Neural cell (in vitro differentiated cells): Measurements from ENCODE around the gene DPH5. TPM values are rescaled to one million over a fixed set of nuclear protein-coding genes. Genes with fewer than 3 reads are reported as not detected.

Source experiments
- H2AFZ ChIP-seq: fragments of 200-600, 300-800 bp; sonication (generic), shearing (Covaris generic); 2 replicates; pipeline ENCODE4 v1.6.0; 2014; ENCODE audit warnings: low read depth, mild to moderate bottlenecking, antibody characterized with exemption, low read length, moderate library complexity
- H3F3A ChIP-seq: fragments of 200-600 bp; shearing (Covaris generic); 2 replicates; pipeline ENCODE4 v1.6.1; 2016; ENCODE audit warnings: mild to moderate bottlenecking, moderate library complexity, mixed read lengths, antibody characterized with exemption, low read length; ENCODE audit not compliant: insufficient read depth, poor library complexity, severe bottlenecking
- H3K27ac ChIP-seq: fragments of 200-600, 300-800 bp; sonication (generic), shearing (Covaris generic); 2 replicates; pipeline ENCODE4 v1.5.1; 2014; ENCODE audit warnings: mild to moderate bottlenecking, low read length, moderate library complexity
- H3K27me3 ChIP-seq: fragments of 300-800, 200-600 bp; sonication (generic), shearing (Covaris generic); 2 replicates; pipeline ENCODE4 v1.6.0; 2014; ENCODE audit warnings: mild to moderate bottlenecking, low read depth, low read length, moderate library complexity; ENCODE audit not compliant: insufficient read depth
- H3K36me3 ChIP-seq: fragments of 300-800, 200-600 bp; sonication (generic), shearing (Covaris generic); 2 replicates; pipeline ENCODE4 v1.5.1; 2014; ENCODE audit warnings: mild to moderate bottlenecking, antibody characterized with exemption, low read length, moderate library complexity; ENCODE audit not compliant: insufficient read depth
- H3K4me2 ChIP-seq: fragments of 300-800, 200-600 bp; sonication (generic), shearing (Covaris generic); 2 replicates; pipeline ENCODE4 v1.6.0; 2014; ENCODE audit warnings: mild to moderate bottlenecking, low read length
- H3K4me3 ChIP-seq: fragments of 300-800, 200-600 bp; sonication (generic), shearing (Covaris generic); 2 replicates; pipeline ENCODE4 v1.5.1; 2014; ENCODE audit warnings: mild to moderate bottlenecking, low read length, moderate library complexity
- H3K79me2 ChIP-seq: fragments of 200-600 bp; shearing (Covaris generic); replicated peaks from 2 replicates; pipeline ENCODE4 v1.6.0; 2014; ENCODE audit warnings: mild to moderate bottlenecking, low read length, moderate library complexity; ENCODE audit not compliant: insufficient read depth
- H3K9ac ChIP-seq: fragments of 300-800, 200-600 bp; sonication (generic), shearing (Covaris generic); 2 replicates; pipeline ENCODE4 v1.6.1; 2016; ENCODE audit warnings: mild to moderate bottlenecking, low read length, mixed read lengths
- H3K9me2 ChIP-seq: fragments of 200-600 bp; shearing (Covaris generic); 2 replicates; pipeline ENCODE4 v1.6.1; 2016; ENCODE audit warnings: mild to moderate bottlenecking, low read length, mixed read lengths; ENCODE audit not compliant: insufficient read depth
- H3K9me3 ChIP-seq: fragments of 200-600, 300-800 bp; sonication (generic), shearing (Covaris generic); 2 replicates; pipeline ENCODE4 v1.6.1; 2016; ENCODE audit warnings: mild to moderate bottlenecking, mixed run types, low read length, moderate library complexity, mixed read lengths
- H4K20me1 ChIP-seq: fragments of 200-600 bp; shearing (Covaris generic); 2 replicates; pipeline ENCODE4 v1.6.1; 2016; ENCODE audit warnings: mild to moderate bottlenecking, mixed run types; ENCODE audit not compliant: insufficient read depth
- EP300 ChIP-seq: fragments of 450-650 bp; conservative IDR thresholded peaks from 2 replicates; pipeline ENCODE4 v1.6.1; 2014; ENCODE audit warnings: antibody characterized with exemption, mild to moderate bottlenecking, moderate library complexity; ENCODE audit not compliant: poor library complexity, severe bottlenecking
- EZH2 ChIP-seq: fragments of 200-600, 300-800 bp; shearing (Covaris generic), sonication (generic); IDR thresholded peaks from 2 replicates; pipeline ENCODE4 v1.6.1; 2014; ENCODE audit warnings: antibody characterized with exemption, low read length, borderline replicate concordance, mild to moderate bottlenecking; ENCODE audit not compliant: insufficient read depth, poor library complexity, severe bottlenecking
- MXI1 ChIP-seq: fragments of 450-650 bp; conservative IDR thresholded peaks from 2 replicates; pipeline ENCODE4 v1.6.1; 2014; ENCODE audit warnings: antibody characterized with exemption, mild to moderate bottlenecking; ENCODE audit not compliant: poor library complexity, severe bottlenecking
- POLR2AphosphoS5 ChIP-seq: IDR thresholded peaks from 2 replicates; pipeline ENCODE4 v1.6.1; 2012
- RAD21 ChIP-seq: fragments of 450-650 bp; conservative IDR thresholded peaks from 2 replicates; pipeline ENCODE4 v1.6.1; 2014; ENCODE audit warnings: antibody characterized with exemption, mild to moderate bottlenecking, moderate library complexity
- REST ChIP-seq: IDR thresholded peaks from 2 replicates; pipeline ENCODE4 v1.6.1; 2012; ENCODE audit warnings: borderline replicate concordance
- SMC3 ChIP-seq: fragments of 450-650 bp; conservative IDR thresholded peaks from 2 replicates; pipeline ENCODE4 v1.6.1; 2014; ENCODE audit warnings: antibody characterized with exemption, mild to moderate bottlenecking, moderate library complexity; ENCODE audit not compliant: poor library complexity
- TAF1 ChIP-seq: IDR thresholded peaks from 2 replicates; pipeline ENCODE4 v1.6.1; 2012; ENCODE audit warnings: low read depth
- polyA plus RNA-seq: library from polyadenylated mRNA; depleted of rRNA; stranded (reverse); fragments of >200 nt; gene quantifications from 2 replicates; pipeline ENCODE4 v1.2.3, GENCODE V29; 2014
- TF ChIP-seq, protein P1 (sequence below): fragments of 450-650 bp; IDR thresholded peaks from 2 replicates; pipeline ENCODE4 v1.5.1; 2014; ENCODE audit warnings: antibody characterized with exemption, mild to moderate bottlenecking, moderate library complexity; ENCODE audit not compliant: poor library complexity, severe bottlenecking

Gene DPH5
- polyA plus RNA-seq, 1 donor from 2014 or later: 55.7 TPM

DNA sequence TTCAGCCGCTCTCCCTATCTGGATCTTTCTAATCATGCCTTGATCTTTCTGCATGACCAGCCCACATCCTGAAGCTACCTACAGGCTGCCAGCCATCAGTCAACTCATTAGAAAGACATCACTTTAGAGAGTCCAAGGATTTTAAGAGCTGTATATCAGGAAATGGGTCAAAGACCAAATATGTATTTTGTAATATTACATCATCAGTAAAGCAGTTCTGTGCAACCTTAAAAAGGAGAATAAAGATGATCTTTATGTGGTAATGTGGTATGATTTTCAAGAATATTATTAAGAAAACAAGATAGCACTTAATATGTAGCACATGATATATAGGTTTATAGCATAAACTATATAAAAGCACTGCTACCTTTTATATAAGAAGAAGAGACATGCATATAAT is 82.1 kb downstream of the DPH5 start:
- no peak overlapping the region for H3K27ac ChIP-seq
- H3K4me2 ChIP-seq: no peak overlapping the region
- no peak overlapping the region for H2AFZ ChIP-seq
- no peaks in the 10 kb centered on the region for H3K9me2 ChIP-seq
- H3K9me3 ChIP-seq: no peaks in the 10 kb centered on the region
- no peaks in the 10 kb centered on the region for H4K20me1 ChIP-seq
- no peaks in the 10 kb centered on the region for H3K79me2 ChIP-seq
- H3K4me3 ChIP-seq: no peak overlapping the region
- peaks cover 9% of the 10 kb centered on the region for H3K36me3 ChIP-seq
- no peak overlapping the region for H3K9ac ChIP-seq
- TF ChIP-seq EZH2 (no peak), SMC3 (no peak), TAF1 (no peak), MXI1 (no peak), EP300 (no peak), REST (no peak), POLR2AphosphoS5 (no peak), RAD21 (no peak)
- TF ChIP-seq, protein P1, sequence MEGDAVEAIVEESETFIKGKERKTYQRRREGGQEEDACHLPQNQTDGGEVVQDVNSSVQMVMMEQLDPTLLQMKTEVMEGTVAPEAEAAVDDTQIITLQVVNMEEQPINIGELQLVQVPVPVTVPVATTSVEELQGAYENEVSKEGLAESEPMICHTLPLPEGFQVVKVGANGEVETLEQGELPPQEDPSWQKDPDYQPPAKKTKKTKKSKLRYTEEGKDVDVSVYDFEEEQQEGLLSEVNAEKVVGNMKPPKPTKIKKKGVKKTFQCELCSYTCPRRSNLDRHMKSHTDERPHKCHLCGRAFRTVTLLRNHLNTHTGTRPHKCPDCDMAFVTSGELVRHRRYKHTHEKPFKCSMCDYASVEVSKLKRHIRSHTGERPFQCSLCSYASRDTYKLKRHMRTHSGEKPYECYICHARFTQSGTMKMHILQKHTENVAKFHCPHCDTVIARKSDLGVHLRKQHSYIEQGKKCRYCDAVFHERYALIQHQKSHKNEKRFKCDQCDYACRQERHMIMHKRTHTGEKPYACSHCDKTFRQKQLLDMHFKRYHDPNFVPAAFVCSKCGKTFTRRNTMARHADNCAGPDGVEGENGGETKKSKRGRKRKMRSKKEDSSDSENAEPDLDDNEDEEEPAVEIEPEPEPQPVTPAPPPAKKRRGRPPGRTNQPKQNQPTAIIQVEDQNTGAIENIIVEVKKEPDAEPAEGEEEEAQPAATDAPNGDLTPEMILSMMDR: no peak
- H3K27me3 ChIP-seq: no peaks in the 10 kb centered on the region
- no peaks in the 10 kb centered on the region for H3F3A ChIP-seq

DNA sequence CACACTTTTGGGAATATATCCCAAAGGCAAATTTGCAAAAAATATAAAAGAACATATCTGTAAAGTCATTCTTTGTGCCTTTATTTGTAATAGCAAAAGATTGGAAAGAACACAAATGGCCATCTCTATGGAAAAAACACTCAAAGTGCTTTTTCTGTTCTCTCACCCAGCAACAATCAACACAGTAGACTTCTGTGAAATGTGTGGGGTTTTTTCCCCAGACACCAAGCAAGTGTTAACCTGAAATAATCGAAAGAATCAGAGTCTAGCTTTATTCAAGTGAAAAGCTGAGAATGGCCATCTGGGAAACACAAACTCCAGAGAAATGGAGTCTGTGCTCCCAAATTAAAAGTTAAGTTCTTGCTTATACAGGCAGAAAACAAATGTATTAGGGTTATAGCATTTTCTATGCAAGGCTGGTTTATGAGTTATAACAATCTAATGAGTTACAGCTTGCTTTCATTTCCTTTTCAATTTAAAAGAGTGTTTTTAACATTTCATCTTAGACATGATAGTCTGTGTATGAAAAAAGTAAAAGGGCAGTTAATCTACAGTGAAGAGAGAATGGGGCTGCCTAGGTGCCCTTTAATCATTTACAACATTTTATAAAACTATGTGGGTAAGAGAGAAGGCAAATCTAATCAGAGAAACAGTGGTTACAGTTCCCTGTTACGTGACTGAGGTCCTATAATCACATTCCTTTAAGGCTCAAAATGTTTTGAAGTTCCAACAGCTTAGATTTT is 83.1 kb downstream of the DPH5 start:
- no peak overlapping the region for H3K9ac ChIP-seq
- H3K79me2 ChIP-seq: no peaks in the 10 kb centered on the region
- no peaks in the 10 kb centered on the region for H3K9me2 ChIP-seq
- H3K27me3 ChIP-seq: no peaks in the 10 kb centered on the region
- H3K27ac ChIP-seq: no peak overlapping the region
- no peaks in the 10 kb centered on the region for H3F3A ChIP-seq
- H3K4me2 ChIP-seq: no peak overlapping the region
- TF ChIP-seq MXI1 (no peak), RAD21 (no peak), TAF1 (no peak), EZH2 (no peak), SMC3 (no peak), REST (no peak), EP300 (no peak), POLR2AphosphoS5 (no peak)
- TF ChIP-seq, protein P1: no peak
- H3K4me3 ChIP-seq: no peak overlapping the region
- H2AFZ ChIP-seq: no peak overlapping the region
- no peaks in the 10 kb centered on the region for H3K9me3 ChIP-seq
- peaks cover 11% of the 10 kb centered on the region for H3K36me3 ChIP-seq
- no peaks in the 10 kb centered on the region for H4K20me1 ChIP-seq
